Parathyroid adenoma (tissue), 2 donors: Measurements from ENCODE around the gene PRAMEF25.
"Not testable (repeated sequence)": the region's sequence is repeated elsewhere in the genome, so short reads cannot be mapped to it uniquely, and the experiment has no call there.

Experiments
- H2AFZ ChIP-seq: fragments of 300-600 bp; sonication (generic); one replicate; pipeline ENCODE4 v1.7.0; 2017; ENCODE audit warnings: antibody characterized with exemption, mild to moderate bottlenecking
- H3K27ac ChIP-seq: fragments of 300-600 bp; sonication (generic); one replicate; pipeline ENCODE4 v1.7.0; 2017
- H3K27me3 ChIP-seq: fragments of 300-600 bp; sonication (generic); one replicate; pipeline ENCODE4 v1.7.0; 2017; ENCODE audit warnings: low read length; ENCODE audit not compliant: control insufficient read depth, insufficient read depth
- H3K36me3 ChIP-seq: fragments of 300-600 bp; sonication (generic); one replicate; pipeline ENCODE4 v1.7.0; 2017; ENCODE audit warnings: low read length; ENCODE audit not compliant: control insufficient read depth, insufficient read depth
- H3K4me1 ChIP-seq: fragments of 300-600 bp; sonication (generic); one replicate; pipeline ENCODE4 v1.7.0; 2017; ENCODE audit warnings: control low read depth
- H3K4me2 ChIP-seq: fragments of 300-600 bp; sonication (generic); one replicate; pipeline ENCODE4 v1.7.0; 2017; ENCODE audit warnings: low read length
- H3K4me3 ChIP-seq: fragments of 300-600 bp; sonication (generic); one replicate; pipeline ENCODE4 v1.7.0; 2017; ENCODE audit warnings: low read depth, low read length
- H3K79me2 ChIP-seq: fragments of 300-600 bp; sonication (generic); one replicate; pipeline ENCODE4 v1.7.0; 2017; ENCODE audit warnings: control low read depth
- H3K9ac ChIP-seq: fragments of 300-600 bp; sonication (generic); one replicate; pipeline ENCODE4 v1.7.0; 2017; ENCODE audit warnings: mild to moderate bottlenecking
- H3K9me3 ChIP-seq: fragments of 300-600 bp; sonication (generic); one replicate; pipeline ENCODE4 v1.7.0; 2017; ENCODE audit warnings: low read length; ENCODE audit not compliant: control insufficient read depth
- donor health status: primary hyperparathyroidism.

Gene PRAMEF25

GRCh38 chr1:13070474-13070873 is at the start of gene PRAMEF25:
Gene PRAMEF25 (plus strand): TSS chr1:13070774. CDS start chr1:13073694, 2,920 bp downstream.
- not testable (repeated sequence) for H3K36me3 ChIP-seq, H3K27me3 ChIP-seq, H3K27ac ChIP-seq, H3K79me2 ChIP-seq, H3K4me1 ChIP-seq, H3K9me3 ChIP-seq, H3K9ac ChIP-seq, H3K4me3 ChIP-seq, H3K4me2 ChIP-seq, H2AFZ ChIP-seq

- not testable (repeated sequence) for H3K4me1 ChIP-seq, H3K27ac ChIP-seq, H3K36me3 ChIP-seq, H3K79me2 ChIP-seq, H2AFZ ChIP-seq, H3K4me3 ChIP-seq, H3K27me3 ChIP-seq, H3K4me2 ChIP-seq, H3K9ac ChIP-seq, H3K9me3 ChIP-seq
Observed at GRCh38 chr1:13056475-13056874, 14.1 kb upstream of the PRAMEF25 start, which contains the start of gene PRAMEF27. Gene PRAMEF27 (minus strand): TSS chr1:13056575. CDS start chr1:13053659, 2,916 bp downstream.

GRCh38 chr1:13116754-13117153 is 46.2 kb downstream of the PRAMEF25 start, which contains the start of gene HNRNPCL2:
Gene HNRNPCL2 (minus strand): TSS chr1:13116854. CDS start chr1:13116400, 454 bp downstream.
- H3K27ac ChIP-seq, H3K4me3 ChIP-seq, H3K4me2 ChIP-seq, H3K36me3 ChIP-seq, H3K9me3 ChIP-seq, H3K27me3 ChIP-seq, H3K79me2 ChIP-seq, H3K9ac ChIP-seq, H2AFZ ChIP-seq, H3K4me1 ChIP-seq: not testable (repeated sequence)
